ENCODE measurements around the gene KATNIP.
A peak's percentile ranks its signal among the peaks of the same experiment; 100 is the strongest.

The KATNIP gene

GRCh38 chr16:27595993-27596392, 46.0 kb downstream of the KATNIP start:
- DNase-seq: peak; percentile 83
- Histone ChIP-seq H3K36me3 (no peaks in the 10 kb centered on the region), H3K9me3 (ENCODE audit: severe bottlenecking) (no peaks in the 10 kb centered on the region), H3K27me3 (ENCODE audit: insufficient read depth, low read depth, severe bottlenecking) (no peaks in the 10 kb centered on the region), H3K27ac (peak overlapping the region; percentile 66), H3K4me3 (ENCODE audit: low read depth, low read length) (no peak overlapping the region)
- no peak for TF ChIP-seq CTCF (IDR thresholded peaks at IDR 0.05; ENCODE audit: low read depth, low read length)

GRCh38 chr16:27596411-27596810, 46.5 kb downstream of the KATNIP start:
- H3K36me3 ChIP-seq: no peaks in the 10 kb centered on the region
- no peaks in the 10 kb centered on the region for H3K9me3 ChIP-seq (ENCODE audit: severe bottlenecking)
- no peak overlapping the region for H3K4me3 ChIP-seq (ENCODE audit: low read depth, low read length)
- no peak for TF ChIP-seq CTCF (IDR thresholded peaks at IDR 0.05; ENCODE audit: low read depth, low read length)
- DNase-seq: no peak
- H3K27me3 ChIP-seq (ENCODE audit: insufficient read depth, low read depth, severe bottlenecking): no peaks in the 10 kb centered on the region
- peak overlapping the region; percentile 28; the same call in 1 of the 2 replicates for H3K27ac ChIP-seq

GRCh38 chr16:27597361-27597760, 47.4 kb downstream of the KATNIP start:
- no peaks in the 10 kb centered on the region for H3K27me3 ChIP-seq (ENCODE audit: insufficient read depth, low read depth, severe bottlenecking)
- no peak overlapping the region for H3K27ac ChIP-seq
- DNase-seq: no peak
- no peaks in the 10 kb centered on the region for H3K9me3 ChIP-seq (ENCODE audit: severe bottlenecking)
- no peak for TF ChIP-seq CTCF (IDR thresholded peaks at IDR 0.05; ENCODE audit: low read depth, low read length)
- H3K4me3 ChIP-seq (ENCODE audit: low read depth, low read length): no peak overlapping the region
- no peaks in the 10 kb centered on the region for H3K36me3 ChIP-seq

GRCh38 chr16:27598220-27598619, 48.3 kb downstream of the KATNIP start:
- no peak overlapping the region for H3K4me3 ChIP-seq (ENCODE audit: low read depth, low read length)
- TF ChIP-seq CTCF (IDR thresholded peaks at IDR 0.05; ENCODE audit: low read depth, low read length): no peak
- DNase-seq: no peak
- no peaks in the 10 kb centered on the region for H3K27me3 ChIP-seq (ENCODE audit: insufficient read depth, low read depth, severe bottlenecking)
- H3K9me3 ChIP-seq (ENCODE audit: severe bottlenecking): no peaks in the 10 kb centered on the region
- no peak overlapping the region for H3K27ac ChIP-seq
- H3K36me3 ChIP-seq: no peaks in the 10 kb centered on the region

- no peak for TF ChIP-seq CTCF (IDR thresholded peaks at IDR 0.05; ENCODE audit: low read depth, low read length)
- DNase-seq: no peak
- no peaks in the 10 kb centered on the region for H3K36me3 ChIP-seq
- H3K27me3 ChIP-seq (ENCODE audit: insufficient read depth, low read depth, severe bottlenecking): no peaks in the 10 kb centered on the region
- H3K9me3 ChIP-seq (ENCODE audit: severe bottlenecking): no peaks in the 10 kb centered on the region
- peak overlapping the region; percentile 70; the same call in 1 of the 2 replicates for H3K27ac ChIP-seq
- H3K4me3 ChIP-seq (ENCODE audit: low read depth, low read length): no peak overlapping the region
Measured at GRCh38 chr16:27598931-27599565, 49.1 kb downstream of the KATNIP start.

- no peak for TF ChIP-seq CTCF (IDR thresholded peaks at IDR 0.05; ENCODE audit: low read depth, low read length)
- H3K4me3 ChIP-seq (ENCODE audit: low read depth, low read length): no peak overlapping the region
- no peaks in the 10 kb centered on the region for H3K9me3 ChIP-seq (ENCODE audit: severe bottlenecking)
- H3K27ac ChIP-seq: peak overlapping the region; percentile 70
- H3K27me3 ChIP-seq (ENCODE audit: insufficient read depth, low read depth, severe bottlenecking): no peaks in the 10 kb centered on the region
- no peak for DNase-seq
- H3K36me3 ChIP-seq: no peaks in the 10 kb centered on the region
Measured at GRCh38 chr16:27599606-27600005, 49.7 kb downstream of the KATNIP start.

Data from WERI-Rb-1 (cell line).